HEK293 (cell line): ENCODE results near the gene COL25A1.

Experiments used
- CTCF ChIA-PET: fragments of 350-600 bp; formaldehyde crosslinking; extraction: SDS; loops from one replicate; lab custom pipeline; 2021; ENCODE audit warnings: antibody characterized with exemption; lab: Yijun Ruan, JAX
- POLR2A ChIA-PET: fragments of 300-600 bp; formaldehyde crosslinking; extraction: SDS; loops from one replicate; lab custom pipeline; 2020; ENCODE audit warnings: antibody characterized with exemption, inconsistent platforms; lab: Yijun Ruan, JAX
- H3K27ac ChIP-seq: fragments of 200-500 bp; sonication (Bioruptor generic); 2 replicates; pipeline ENCODE4 v1.5.1; 2014; ENCODE audit warnings: low read depth, low read length, control low read depth, inconsistent platforms; ENCODE audit errors: extremely low read depth
- H3K36me3 ChIP-seq, 2 experiments: fragments of 200-500 bp in 1 of 2; sonication (Bioruptor generic) in 1 of 2; 1 replicate in 1 of 2; 2 replicates in 1 of 2; pipeline ENCODE4 v1.5.1; 2014 to 2017; ENCODE audit warnings: inconsistent platforms in 2 of 2, low read length in 2 of 2; ENCODE audit not compliant: control insufficient read depth in 2 of 2, insufficient read depth in 1 of 2
- H3K4me1 ChIP-seq: fragments of 200-500 bp; sonication (Bioruptor generic); 2 replicates; pipeline ENCODE4 v1.5.1; 2014; ENCODE audit warnings: mild to moderate bottlenecking, low read length, inconsistent platforms; ENCODE audit not compliant: control insufficient read depth, insufficient read depth
- H3K4me3 ChIP-seq: 2 replicates; pipeline ENCODE4 v1.5.1; 2011; ENCODE audit warnings: low read depth, mild to moderate bottlenecking, control low read depth, low read length, moderate library complexity
- H3K9me3 ChIP-seq: fragments of 200-500 bp; sonication (Bioruptor generic); 2 replicates; pipeline ENCODE4 v1.5.1; 2014; ENCODE audit warnings: low read depth, low read length, inconsistent platforms; ENCODE audit not compliant: control insufficient read depth, insufficient read depth
- EGR2 ChIP-seq: fragments of 450-650 bp; formaldehyde crosslinking; IDR thresholded peaks from 2 replicates; pipeline ENCODE4 v1.5.1; 2016; ENCODE audit warnings: low read depth, missing biosample characterization, missing genetic modification characterization
- HOXC10 ChIP-seq: sonication (generic); formaldehyde crosslinking; IDR thresholded peaks from 2 replicates; pipeline ENCODE4 v1.8.1; 2023; ENCODE audit warnings: mild to moderate bottlenecking, missing genetic modification reagents
- HOXD13 ChIP-seq: sonication (generic); formaldehyde crosslinking; IDR thresholded peaks from 2 replicates; pipeline ENCODE4 v1.8.0; 2022; ENCODE audit warnings: missing genetic modification reagents, borderline replicate concordance
- IKZF3 ChIP-seq: fragments of 450-650 bp; IDR thresholded peaks from 2 replicates; pipeline ENCODE4 v1.5.0; 2018; ENCODE audit warnings: missing biosample characterization, mild to moderate bottlenecking, missing genetic modification characterization, moderate library complexity
- KLF10 ChIP-seq: fragments of 450-650 bp; IDR thresholded peaks from 2 replicates; pipeline ENCODE4 v1.5.1; 2018; ENCODE audit warnings: missing biosample characterization, mild to moderate bottlenecking, missing genetic modification characterization
- PRDM1 ChIP-seq: fragments of 450-650 bp; formaldehyde crosslinking; IDR thresholded peaks from 2 replicates; pipeline ENCODE4; 2016; ENCODE audit warnings: missing biosample characterization, missing genetic modification characterization
- SP2 ChIP-seq: fragments of 450-650 bp; formaldehyde crosslinking; IDR thresholded peaks from 2 replicates; pipeline ENCODE4 v1.5.1; 2016; ENCODE audit warnings: missing biosample characterization, missing genetic modification characterization
- TCF7L2 ChIP-seq: IDR thresholded peaks from 2 replicates; pipeline ENCODE4 v1.6.1; 2011; ENCODE audit warnings: low read depth, mild to moderate bottlenecking, inconsistent platforms, low read length, moderate library complexity, borderline replicate concordance
- ZBTB21 ChIP-seq: fragments of 450-650 bp; formaldehyde crosslinking; IDR thresholded peaks from 2 replicates; pipeline ENCODE4 v1.5.1; 2017; ENCODE audit warnings: missing biosample characterization, missing genetic modification characterization
- ZFP37 ChIP-seq: fragments of 450-650 bp; formaldehyde crosslinking; IDR thresholded peaks from 2 replicates; pipeline ENCODE4 v1.5.1; 2016; ENCODE audit warnings: missing biosample characterization, missing genetic modification characterization
- ZIC2 ChIP-seq: fragments of 450-650 bp; formaldehyde crosslinking; IDR thresholded peaks from 2 replicates; pipeline ENCODE4 v1.5.1; 2016; ENCODE audit warnings: missing biosample characterization, missing genetic modification characterization
- ZNF514 ChIP-seq: fragments of 450-650 bp; formaldehyde crosslinking; IDR thresholded peaks from 2 replicates; pipeline ENCODE4 v1.5.1; 2016; ENCODE audit warnings: missing biosample characterization, missing genetic modification characterization
- ZNF596 ChIP-seq: fragments of 450-650 bp; IDR thresholded peaks from 2 replicates; pipeline ENCODE4 v1.5.0; 2018; ENCODE audit warnings: missing biosample characterization, mild to moderate bottlenecking, missing genetic modification characterization, moderate library complexity
- ZNF677 ChIP-seq: fragments of 450-650 bp; IDR thresholded peaks from 2 replicates; pipeline ENCODE4 v1.5.0; 2018; ENCODE audit warnings: missing biosample characterization, mild to moderate bottlenecking, missing genetic modification characterization, moderate library complexity
- ZNF747 ChIP-seq: fragments of 450-650 bp; formaldehyde crosslinking; IDR thresholded peaks from 2 replicates; pipeline ENCODE4 v1.5.1; 2016; ENCODE audit warnings: missing biosample characterization, missing genetic modification characterization
- ZNF76 ChIP-seq: fragments of 450-650 bp; formaldehyde crosslinking; IDR thresholded peaks from 2 replicates; pipeline ENCODE4; 2016; ENCODE audit warnings: low read depth, missing biosample characterization, missing genetic modification characterization, borderline replicate concordance
- ZNF792 ChIP-seq: fragments of 450-650 bp; formaldehyde crosslinking; IDR thresholded peaks from 2 replicates; pipeline ENCODE4 v1.5.1; 2016; ENCODE audit warnings: missing biosample characterization, missing genetic modification characterization
- TF ChIP-seq, protein P1 (sequence below): fragments of 450-650 bp; formaldehyde crosslinking; IDR thresholded peaks from 2 replicates; pipeline ENCODE4 v1.5.1; 2016; ENCODE audit warnings: missing biosample characterization, missing genetic modification characterization, borderline replicate concordance
- TF ChIP-seq, protein P2 (sequence below): fragments of 450-650 bp; formaldehyde crosslinking; IDR thresholded peaks from 2 replicates; pipeline ENCODE4 v1.5.1; 2017; ENCODE audit warnings: missing biosample characterization, missing genetic modification characterization
- TF ChIP-seq, protein P3 (sequence below): fragments of 450-650 bp; formaldehyde crosslinking; IDR thresholded peaks from 2 replicates; pipeline ENCODE4 v1.5.1; 2016; ENCODE audit warnings: missing biosample characterization, missing genetic modification characterization, borderline replicate concordance
- TF ChIP-seq, protein P4 (sequence below): fragments of 450-650 bp; formaldehyde crosslinking; IDR thresholded peaks from 2 replicates; pipeline ENCODE4 v1.5.1; 2016; ENCODE audit warnings: missing biosample characterization, missing genetic modification characterization
- TF ChIP-seq, protein P5 (sequence below): fragments of 450-650 bp; formaldehyde crosslinking; optimal IDR thresholded peaks from 2 replicates; pipeline ENCODE3; 2016; ENCODE audit warnings: missing biosample characterization, mild to moderate bottlenecking, missing genetic modification characterization
- TF ChIP-seq, protein P6 (sequence below): fragments of 450-650 bp; IDR thresholded peaks from 2 replicates; pipeline ENCODE4 v1.5.1; 2018; ENCODE audit warnings: missing biosample characterization, missing genetic modification characterization

COL25A1 gene

DNA sequence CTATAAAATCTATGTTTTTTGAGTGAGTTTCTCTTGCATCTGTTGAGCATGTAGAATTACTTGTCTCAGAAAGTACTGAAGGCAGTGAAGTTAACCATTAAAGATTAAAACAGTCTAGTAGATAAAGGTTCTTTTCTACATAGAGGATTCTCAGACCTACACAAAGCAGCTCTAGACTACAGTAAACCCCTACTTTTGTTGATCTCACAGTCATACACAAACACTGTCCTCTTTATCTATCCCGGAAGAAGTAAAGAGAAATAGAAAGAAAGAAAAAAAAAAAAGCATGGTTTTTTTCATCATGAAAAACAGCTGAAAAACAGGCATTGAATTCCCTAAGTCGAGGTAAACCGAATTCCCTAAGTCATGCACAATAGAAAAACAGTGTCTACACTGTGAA lies 58.6 kb downstream of the COL25A1 start:
- TF ChIP-seq ZFP37 (tag by site-specific recombination) (no peak), ZNF596 (no peak), ZBTB21 (tag by site-specific recombination) (no peak), SP2 (tag by site-specific recombination) (no peak), IKZF3 (tag by site-specific recombination) (no peak), TCF7L2 (no peak), ZNF792 (tag by site-specific recombination) (no peak), EGR2 (no peak), ZNF514 (tag by site-specific recombination) (no peak)
- TF ChIP-seq, protein P1, sequence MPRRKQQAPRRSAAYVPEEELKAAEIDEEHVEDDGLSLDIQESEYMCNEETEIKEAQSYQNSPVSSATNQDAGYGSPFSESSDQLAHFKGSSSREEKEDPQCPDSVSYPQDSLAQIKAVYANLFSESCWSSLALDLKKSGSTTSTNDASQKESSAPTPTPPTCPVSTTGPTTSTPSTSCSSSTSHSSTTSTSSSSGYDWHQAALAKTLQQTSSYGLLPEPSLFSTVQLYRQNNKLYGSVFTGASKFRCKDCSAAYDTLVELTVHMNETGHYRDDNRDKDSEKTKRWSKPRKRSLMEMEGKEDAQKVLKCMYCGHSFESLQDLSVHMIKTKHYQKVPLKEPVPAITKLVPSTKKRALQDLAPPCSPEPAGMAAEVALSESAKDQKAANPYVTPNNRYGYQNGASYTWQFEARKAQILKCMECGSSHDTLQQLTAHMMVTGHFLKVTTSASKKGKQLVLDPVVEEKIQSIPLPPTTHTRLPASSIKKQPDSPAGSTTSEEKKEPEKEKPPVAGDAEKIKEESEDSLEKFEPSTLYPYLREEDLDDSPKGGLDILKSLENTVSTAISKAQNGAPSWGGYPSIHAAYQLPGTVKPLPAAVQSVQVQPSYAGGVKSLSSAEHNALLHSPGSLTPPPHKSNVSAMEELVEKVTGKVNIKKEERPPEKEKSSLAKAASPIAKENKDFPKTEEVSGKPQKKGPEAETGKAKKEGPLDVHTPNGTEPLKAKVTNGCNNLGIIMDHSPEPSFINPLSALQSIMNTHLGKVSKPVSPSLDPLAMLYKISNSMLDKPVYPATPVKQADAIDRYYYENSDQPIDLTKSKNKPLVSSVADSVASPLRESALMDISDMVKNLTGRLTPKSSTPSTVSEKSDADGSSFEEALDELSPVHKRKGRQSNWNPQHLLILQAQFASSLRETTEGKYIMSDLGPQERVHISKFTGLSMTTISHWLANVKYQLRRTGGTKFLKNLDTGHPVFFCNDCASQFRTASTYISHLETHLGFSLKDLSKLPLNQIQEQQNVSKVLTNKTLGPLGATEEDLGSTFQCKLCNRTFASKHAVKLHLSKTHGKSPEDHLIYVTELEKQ: no peak
- TF ChIP-seq, protein P2, sequence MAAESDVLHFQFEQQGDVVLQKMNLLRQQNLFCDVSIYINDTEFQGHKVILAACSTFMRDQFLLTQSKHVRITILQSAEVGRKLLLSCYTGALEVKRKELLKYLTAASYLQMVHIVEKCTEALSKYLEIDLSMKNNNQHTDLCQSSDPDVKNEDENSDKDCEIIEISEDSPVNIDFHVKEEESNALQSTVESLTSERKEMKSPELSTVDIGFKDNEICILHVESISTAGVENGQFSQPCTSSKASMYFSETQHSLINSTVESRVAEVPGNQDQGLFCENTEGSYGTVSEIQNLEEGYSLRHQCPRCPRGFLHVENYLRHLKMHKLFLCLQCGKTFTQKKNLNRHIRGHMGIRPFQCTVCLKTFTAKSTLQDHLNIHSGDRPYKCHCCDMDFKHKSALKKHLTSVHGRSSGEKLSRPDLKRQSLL (tag by site-specific recombination): no peak
- Histone ChIP-seq H3K36me3 (no peaks in the 10 kb centered on the region), H3K4me1 (no peaks in the 10 kb centered on the region), H3K9me3 (no peaks in the 10 kb centered on the region), H3K4me3 (no peak overlapping the region), H3K27ac (no peak overlapping the region)
- ChIA-PET CTCF (no interaction called here), POLR2A (interaction anchor here (0.7 kb wide), 1 partner anchor 40 kb away, joined by 5 read pairs; no protein-coding TSS in a partner anchor)

DNA sequence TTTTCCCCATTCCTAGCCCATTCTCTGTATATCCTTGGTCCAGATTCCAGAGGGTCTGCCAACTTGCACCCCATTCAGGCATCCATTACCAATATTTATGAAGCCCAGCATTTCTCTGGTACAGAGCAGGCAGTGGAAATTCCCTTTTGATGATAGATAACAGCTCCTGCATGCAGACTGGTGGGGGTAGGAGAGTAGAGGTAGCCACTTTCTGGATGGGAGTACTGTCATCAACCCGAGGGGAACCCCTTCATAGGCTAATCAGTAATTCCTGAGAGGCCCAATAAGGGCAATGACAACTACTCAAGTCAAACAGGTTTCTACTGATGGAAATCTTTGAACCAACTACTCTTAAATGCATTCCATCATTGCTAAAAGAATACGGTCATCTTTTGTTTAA lies 63.7 kb downstream of the COL25A1 start:
- Histone ChIP-seq H3K27ac (no peak overlapping the region), H3K4me1 (no peaks in the 10 kb centered on the region), H3K4me3 (no peak overlapping the region), H3K36me3 (no peaks in the 10 kb centered on the region), H3K9me3 (no peaks in the 10 kb centered on the region)
- ChIA-PET CTCF (no interaction called here), POLR2A (no interaction called here)
- TF ChIP-seq ZNF677 (tag by site-specific recombination) (no peak), ZNF747 (tag by site-specific recombination) (no peak), ZIC2 (tag by site-specific recombination) (no peak), HOXD13 (no peak), KLF10 (tag by site-specific recombination) (no peak), ZNF76 (tag by site-specific recombination) (no peak), PRDM1 (tag by site-specific recombination) (no peak), HOXC10 (CRISPR knock-in tag) (no peak)
- TF ChIP-seq, protein P3, sequence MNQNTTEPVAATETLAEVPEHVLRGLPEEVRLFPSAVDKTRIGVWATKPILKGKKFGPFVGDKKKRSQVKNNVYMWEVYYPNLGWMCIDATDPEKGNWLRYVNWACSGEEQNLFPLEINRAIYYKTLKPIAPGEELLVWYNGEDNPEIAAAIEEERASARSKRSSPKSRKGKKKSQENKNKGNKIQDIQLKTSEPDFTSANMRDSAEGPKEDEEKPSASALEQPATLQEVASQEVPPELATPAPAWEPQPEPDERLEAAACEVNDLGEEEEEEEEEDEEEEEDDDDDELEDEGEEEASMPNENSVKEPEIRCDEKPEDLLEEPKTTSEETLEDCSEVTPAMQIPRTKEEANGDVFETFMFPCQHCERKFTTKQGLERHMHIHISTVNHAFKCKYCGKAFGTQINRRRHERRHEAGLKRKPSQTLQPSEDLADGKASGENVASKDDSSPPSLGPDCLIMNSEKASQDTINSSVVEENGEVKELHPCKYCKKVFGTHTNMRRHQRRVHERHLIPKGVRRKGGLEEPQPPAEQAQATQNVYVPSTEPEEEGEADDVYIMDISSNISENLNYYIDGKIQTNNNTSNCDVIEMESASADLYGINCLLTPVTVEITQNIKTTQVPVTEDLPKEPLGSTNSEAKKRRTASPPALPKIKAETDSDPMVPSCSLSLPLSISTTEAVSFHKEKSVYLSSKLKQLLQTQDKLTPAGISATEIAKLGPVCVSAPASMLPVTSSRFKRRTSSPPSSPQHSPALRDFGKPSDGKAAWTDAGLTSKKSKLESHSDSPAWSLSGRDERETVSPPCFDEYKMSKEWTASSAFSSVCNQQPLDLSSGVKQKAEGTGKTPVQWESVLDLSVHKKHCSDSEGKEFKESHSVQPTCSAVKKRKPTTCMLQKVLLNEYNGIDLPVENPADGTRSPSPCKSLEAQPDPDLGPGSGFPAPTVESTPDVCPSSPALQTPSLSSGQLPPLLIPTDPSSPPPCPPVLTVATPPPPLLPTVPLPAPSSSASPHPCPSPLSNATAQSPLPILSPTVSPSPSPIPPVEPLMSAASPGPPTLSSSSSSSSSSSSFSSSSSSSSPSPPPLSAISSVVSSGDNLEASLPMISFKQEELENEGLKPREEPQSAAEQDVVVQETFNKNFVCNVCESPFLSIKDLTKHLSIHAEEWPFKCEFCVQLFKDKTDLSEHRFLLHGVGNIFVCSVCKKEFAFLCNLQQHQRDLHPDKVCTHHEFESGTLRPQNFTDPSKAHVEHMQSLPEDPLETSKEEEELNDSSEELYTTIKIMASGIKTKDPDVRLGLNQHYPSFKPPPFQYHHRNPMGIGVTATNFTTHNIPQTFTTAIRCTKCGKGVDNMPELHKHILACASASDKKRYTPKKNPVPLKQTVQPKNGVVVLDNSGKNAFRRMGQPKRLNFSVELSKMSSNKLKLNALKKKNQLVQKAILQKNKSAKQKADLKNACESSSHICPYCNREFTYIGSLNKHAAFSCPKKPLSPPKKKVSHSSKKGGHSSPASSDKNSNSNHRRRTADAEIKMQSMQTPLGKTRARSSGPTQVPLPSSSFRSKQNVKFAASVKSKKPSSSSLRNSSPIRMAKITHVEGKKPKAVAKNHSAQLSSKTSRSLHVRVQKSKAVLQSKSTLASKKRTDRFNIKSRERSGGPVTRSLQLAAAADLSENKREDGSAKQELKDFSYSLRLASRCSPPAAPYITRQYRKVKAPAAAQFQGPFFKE (tag by site-specific recombination): no peak
- TF ChIP-seq, protein P4, sequence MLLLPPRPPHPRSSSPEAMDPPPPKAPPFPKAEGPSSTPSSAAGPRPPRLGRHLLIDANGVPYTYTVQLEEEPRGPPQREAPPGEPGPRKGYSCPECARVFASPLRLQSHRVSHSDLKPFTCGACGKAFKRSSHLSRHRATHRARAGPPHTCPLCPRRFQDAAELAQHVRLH: no peak
- TF ChIP-seq, protein P5, sequence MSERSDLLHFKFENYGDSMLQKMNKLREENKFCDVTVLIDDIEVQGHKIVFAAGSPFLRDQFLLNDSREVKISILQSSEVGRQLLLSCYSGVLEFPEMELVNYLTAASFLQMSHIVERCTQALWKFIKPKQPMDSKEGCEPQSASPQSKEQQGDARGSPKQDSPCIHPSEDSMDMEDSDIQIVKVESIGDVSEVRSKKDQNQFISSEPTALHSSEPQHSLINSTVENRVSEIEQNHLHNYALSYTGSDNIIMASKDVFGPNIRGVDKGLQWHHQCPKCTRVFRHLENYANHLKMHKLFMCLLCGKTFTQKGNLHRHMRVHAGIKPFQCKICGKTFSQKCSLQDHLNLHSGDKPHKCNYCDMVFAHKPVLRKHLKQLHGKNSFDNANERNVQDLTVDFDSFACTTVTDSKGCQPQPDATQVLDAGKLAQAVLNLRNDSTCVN (tag by site-specific recombination): no peak
- TF ChIP-seq, protein P6, sequence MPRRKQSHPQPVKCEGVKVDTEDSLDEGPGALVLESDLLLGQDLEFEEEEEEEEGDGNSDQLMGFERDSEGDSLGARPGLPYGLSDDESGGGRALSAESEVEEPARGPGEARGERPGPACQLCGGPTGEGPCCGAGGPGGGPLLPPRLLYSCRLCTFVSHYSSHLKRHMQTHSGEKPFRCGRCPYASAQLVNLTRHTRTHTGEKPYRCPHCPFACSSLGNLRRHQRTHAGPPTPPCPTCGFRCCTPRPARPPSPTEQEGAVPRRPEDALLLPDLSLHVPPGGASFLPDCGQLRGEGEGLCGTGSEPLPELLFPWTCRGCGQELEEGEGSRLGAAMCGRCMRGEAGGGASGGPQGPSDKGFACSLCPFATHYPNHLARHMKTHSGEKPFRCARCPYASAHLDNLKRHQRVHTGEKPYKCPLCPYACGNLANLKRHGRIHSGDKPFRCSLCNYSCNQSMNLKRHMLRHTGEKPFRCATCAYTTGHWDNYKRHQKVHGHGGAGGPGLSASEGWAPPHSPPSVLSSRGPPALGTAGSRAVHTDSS (tag by site-specific recombination): no peak
